Glutamatergic neuron (in vitro differentiated cells): ENCODE results near the gene NOSTRIN. TPM values are rescaled to one million over a fixed set of nuclear protein-coding genes. Genes with fewer than 3 reads are reported as not detected.

ENCODE experiments used
- DNase-seq: peaks from one replicate; pipeline ENCODE4 v3.0.0; 2022
- H3K27ac Mint-ChIP-seq: one replicate; pipeline ENCODE4 v1.8.0; 2020; ENCODE audit warnings: mild to moderate bottlenecking, mixed read lengths, inconsistent platforms; ENCODE audit not compliant: unreplicated experiment
- H3K27me3 Mint-ChIP-seq: one replicate; pipeline ENCODE4 v1.8.0; 2020; ENCODE audit warnings: mild to moderate bottlenecking, moderate library complexity, mixed read lengths, inconsistent platforms; ENCODE audit not compliant: unreplicated experiment
- H3K36me3 Mint-ChIP-seq: one replicate; pipeline ENCODE4 v1.8.0; 2020; ENCODE audit warnings: mild to moderate bottlenecking, mixed read lengths, inconsistent platforms; ENCODE audit not compliant: unreplicated experiment
- H3K4me1 Mint-ChIP-seq: one replicate; pipeline ENCODE4 v1.8.0; 2020; ENCODE audit warnings: mild to moderate bottlenecking, low read depth, mixed read lengths, inconsistent platforms; ENCODE audit not compliant: unreplicated experiment
- H3K4me3 Mint-ChIP-seq: one replicate; pipeline ENCODE4 v1.8.0; 2020; ENCODE audit warnings: mild to moderate bottlenecking, mixed read lengths, inconsistent platforms; ENCODE audit not compliant: unreplicated experiment
- H3K9me3 Mint-ChIP-seq: one replicate; pipeline ENCODE4 v1.8.0; 2020; ENCODE audit warnings: mild to moderate bottlenecking, moderate library complexity, mixed read lengths, inconsistent platforms; ENCODE audit not compliant: unreplicated experiment
- CTCF ChIP-seq: fragments of 200-600 bp; sonication (generic); IDR thresholded peaks from one replicate; pipeline ENCODE4 v1.5.0; 2021; ENCODE audit not compliant: partially characterized antibody, unreplicated experiment
- total RNA-seq: library from RNA; stranded (reverse); fragmentation: NEBNext Ultra II Directional; extraction: Animal tissue kit (Norgen Biotek cat#: 25700); gene quantifications from one replicate; pipeline ENCODE4 v1.2.1, GENCODE V29; 2021; ENCODE audit not compliant: unreplicated experiment

Gene NOSTRIN
- total RNA-seq, 1 donor from 2014 or later = not detected

GRCh38 chr2:168798888-168799410 is 3.5 kb upstream of the NOSTRIN start:
- Mint-ChIP-seq H3K27ac (no peak overlapping the region), H3K9me3 (no peaks in the 10 kb centered on the region), H3K27me3 (peaks cover 4% of the 10 kb centered on the region), H3K4me3 (no peak overlapping the region), H3K36me3 (no peaks in the 10 kb centered on the region), H3K4me1 (peaks cover 2% of the 10 kb centered on the region)
- TF ChIP-seq CTCF = no peak
- no peak for DNase-seq

GRCh38 chr2:168801471-168801870 is 966 bp upstream of the NOSTRIN start:
- H3K27ac Mint-ChIP-seq = no peak overlapping the region
- H3K4me3 Mint-ChIP-seq = no peak overlapping the region
- peaks cover 4% of the 10 kb centered on the region for H3K27me3 Mint-ChIP-seq
- peaks cover 2% of the 10 kb centered on the region for H3K9me3 Mint-ChIP-seq
- H3K36me3 Mint-ChIP-seq = no peaks in the 10 kb centered on the region
- DNase-seq = no peak
- peaks cover 2% of the 10 kb centered on the region for H3K4me1 Mint-ChIP-seq
- no peak for TF ChIP-seq CTCF

GRCh38 chr2:168802859-168803725 is 655 bp downstream of the NOSTRIN start:
- H3K36me3 Mint-ChIP-seq = no peaks in the 10 kb centered on the region
- peaks cover 2% of the 10 kb centered on the region for H3K9me3 Mint-ChIP-seq
- TF ChIP-seq CTCF = no peak
- DNase-seq = no peak
- peaks cover 2% of the 10 kb centered on the region for H3K4me1 Mint-ChIP-seq
- H3K27me3 Mint-ChIP-seq = peaks cover 4% of the 10 kb centered on the region
- no peak overlapping the region for H3K4me3 Mint-ChIP-seq
- H3K27ac Mint-ChIP-seq = no peak overlapping the region

GRCh38 chr2:168804214-168804613 is 1.8 kb downstream of the NOSTRIN start:
- H3K27ac Mint-ChIP-seq = no peak overlapping the region
- H3K36me3 Mint-ChIP-seq = no peaks in the 10 kb centered on the region
- H3K4me1 Mint-ChIP-seq = peaks cover 2% of the 10 kb centered on the region
- no peak overlapping the region for H3K4me3 Mint-ChIP-seq
- H3K27me3 Mint-ChIP-seq = peaks cover 3% of the 10 kb centered on the region
- no peak for DNase-seq
- peaks cover 2% of the 10 kb centered on the region for H3K9me3 Mint-ChIP-seq
- no peak for TF ChIP-seq CTCF

- DNase-seq = no peak
- H3K4me1 Mint-ChIP-seq = peaks cover 2% of the 10 kb centered on the region
These were observed 3.2 kb downstream of the NOSTRIN start for GRCh38 chr2:168805615-168806014.

More at GRCh38 chr2:168805615-168806014, 3.2 kb downstream of the NOSTRIN start:
- Mint-ChIP-seq H3K9me3 (peaks cover 2% of the 10 kb centered on the region), H3K36me3 (no peaks in the 10 kb centered on the region), H3K4me3 (no peak overlapping the region), H3K27ac (no peak overlapping the region), H3K27me3 (no peaks in the 10 kb centered on the region)
- no peak for TF ChIP-seq CTCF
